Fibroblast of villous mesenchyme (primary cell): Measurements from ENCODE around the gene EPB41L2. TPM values are rescaled to one million over a fixed set of nuclear protein-coding genes. Genes with fewer than 3 reads are reported as not detected.
"Not testable (repeated sequence)": the region's sequence is repeated elsewhere in the genome, so short reads cannot be mapped to it uniquely, and the experiment has no call there.

Experiments
- DNase-seq: peaks from one replicate; pipeline ENCODE4 v3.0.0-alpha.2; 2010; ENCODE audit warnings: low read depth
- H3K4me3 ChIP-seq: 2 replicates; pipeline ENCODE4 v1.5.1; 2011; ENCODE audit warnings: low read depth, mild to moderate bottlenecking, low read length
- total RNA-seq: library from RNA; depleted of rRNA; stranded (reverse); fragments of >200 nt; gene quantifications from 2 replicates; pipeline ENCODE4 v1.2.3, GENCODE V29; 2012
- TF ChIP-seq, protein P1 (sequence below): IDR thresholded peaks from 2 replicates; pipeline ENCODE4 v1.5.1; 2012; ENCODE audit warnings: low read depth, mild to moderate bottlenecking, low read length; ENCODE audit not compliant: insufficient read depth

EPB41L2 gene
- total RNA-seq, 1 donor, result 40.2 TPM

DNA sequence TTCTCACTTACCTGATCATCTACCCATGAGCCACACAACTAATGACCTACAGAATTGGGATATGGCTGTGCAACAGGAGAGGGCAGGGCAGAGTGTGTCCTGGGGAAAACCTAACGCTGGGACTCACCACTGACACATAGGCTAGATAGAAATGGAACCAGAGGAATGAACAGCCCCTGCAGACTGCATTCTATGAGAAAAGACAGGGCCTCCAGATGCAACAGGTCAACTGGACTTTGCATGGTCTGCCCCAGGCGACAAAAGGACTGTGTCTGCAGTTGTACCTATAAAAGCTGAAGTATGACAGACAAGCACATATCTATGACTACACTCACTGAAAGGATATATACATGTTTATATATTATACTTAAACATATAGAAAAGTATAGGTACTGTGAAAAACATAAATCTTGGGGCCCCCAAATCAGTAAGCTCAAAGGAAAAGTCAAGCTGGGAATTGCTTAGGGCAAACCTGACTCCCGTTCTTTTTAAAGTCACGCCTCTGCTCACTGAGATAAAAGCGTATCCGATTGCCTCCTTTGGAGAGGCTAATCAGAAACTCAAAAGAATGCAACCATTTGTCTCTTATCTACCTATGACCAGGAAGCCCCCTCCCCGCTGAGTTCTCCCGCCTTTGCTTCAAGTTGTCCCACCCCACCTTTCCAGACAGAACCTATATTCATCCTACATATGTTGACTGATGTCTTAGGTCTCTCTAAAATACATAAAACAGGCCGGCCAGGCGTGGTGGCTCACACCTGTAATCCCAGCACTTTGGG is 68.5 kb downstream of the EPB41L2 start:
- no peak overlapping the region for H3K4me3 ChIP-seq
- DNase-seq, result no peak
- TF ChIP-seq, protein P1, sequence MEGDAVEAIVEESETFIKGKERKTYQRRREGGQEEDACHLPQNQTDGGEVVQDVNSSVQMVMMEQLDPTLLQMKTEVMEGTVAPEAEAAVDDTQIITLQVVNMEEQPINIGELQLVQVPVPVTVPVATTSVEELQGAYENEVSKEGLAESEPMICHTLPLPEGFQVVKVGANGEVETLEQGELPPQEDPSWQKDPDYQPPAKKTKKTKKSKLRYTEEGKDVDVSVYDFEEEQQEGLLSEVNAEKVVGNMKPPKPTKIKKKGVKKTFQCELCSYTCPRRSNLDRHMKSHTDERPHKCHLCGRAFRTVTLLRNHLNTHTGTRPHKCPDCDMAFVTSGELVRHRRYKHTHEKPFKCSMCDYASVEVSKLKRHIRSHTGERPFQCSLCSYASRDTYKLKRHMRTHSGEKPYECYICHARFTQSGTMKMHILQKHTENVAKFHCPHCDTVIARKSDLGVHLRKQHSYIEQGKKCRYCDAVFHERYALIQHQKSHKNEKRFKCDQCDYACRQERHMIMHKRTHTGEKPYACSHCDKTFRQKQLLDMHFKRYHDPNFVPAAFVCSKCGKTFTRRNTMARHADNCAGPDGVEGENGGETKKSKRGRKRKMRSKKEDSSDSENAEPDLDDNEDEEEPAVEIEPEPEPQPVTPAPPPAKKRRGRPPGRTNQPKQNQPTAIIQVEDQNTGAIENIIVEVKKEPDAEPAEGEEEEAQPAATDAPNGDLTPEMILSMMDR, result no peak

DNA sequence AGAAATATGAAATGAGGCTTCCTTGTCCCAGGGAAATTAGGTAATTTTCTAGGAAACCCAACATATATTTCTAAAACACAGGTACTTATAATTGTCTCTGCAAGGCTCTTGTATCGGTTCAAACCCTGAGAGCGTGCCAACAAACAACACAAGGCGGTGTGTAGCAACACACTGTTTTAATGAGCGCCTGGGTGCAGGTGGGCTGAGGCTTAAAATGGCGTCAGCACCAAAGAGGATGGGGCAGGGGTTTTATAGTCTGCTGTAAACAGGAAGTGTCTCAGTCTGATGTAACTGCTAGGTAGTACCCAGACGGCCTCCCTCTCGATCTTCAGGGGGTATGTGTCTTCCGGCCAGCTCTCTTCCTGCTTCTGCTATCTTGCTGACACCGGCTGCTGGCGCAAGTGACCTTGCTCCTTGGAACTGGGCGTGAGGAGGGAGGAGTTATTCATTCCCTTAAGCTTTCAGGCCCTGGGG is 69.7 kb downstream of the EPB41L2 start:
- H3K4me3 ChIP-seq, result no peak overlapping the region
- DNase-seq, result peak; percentile 69
- TF ChIP-seq, protein P1, result no peak

DNA sequence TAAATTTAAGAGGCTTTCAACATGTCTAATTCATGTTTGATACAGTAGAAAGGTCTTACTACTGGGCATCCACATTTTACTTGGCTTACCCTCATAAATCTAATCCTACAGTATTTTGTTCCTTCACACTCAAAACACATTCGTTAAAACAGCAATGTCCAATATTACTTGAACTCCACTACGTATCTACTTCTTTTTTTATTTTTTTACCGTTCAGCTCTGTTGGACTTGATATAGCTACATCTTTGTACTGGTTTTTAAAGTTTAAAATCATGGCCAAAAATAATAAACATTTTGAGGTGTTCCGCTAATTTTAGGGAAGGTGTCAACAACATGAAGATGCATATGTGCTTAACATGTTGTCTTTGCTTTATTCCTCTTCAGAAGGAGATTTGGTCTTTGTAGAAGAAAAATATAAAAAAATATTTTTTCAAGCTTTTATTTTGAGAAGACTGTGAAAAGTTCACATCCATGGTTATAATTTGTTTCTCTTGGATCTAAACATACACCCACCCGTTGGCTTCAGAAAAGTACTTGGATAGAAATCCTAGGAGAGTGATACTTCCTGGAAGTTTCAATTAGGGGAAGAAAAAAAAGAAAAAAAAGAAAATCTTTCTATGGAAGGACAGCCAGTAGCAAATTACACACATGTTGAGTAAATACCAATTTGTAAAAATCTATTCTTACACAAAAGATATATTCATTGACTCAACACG is 71.5 kb downstream of the EPB41L2 start:
- DNase-seq, result no peak

DNA sequence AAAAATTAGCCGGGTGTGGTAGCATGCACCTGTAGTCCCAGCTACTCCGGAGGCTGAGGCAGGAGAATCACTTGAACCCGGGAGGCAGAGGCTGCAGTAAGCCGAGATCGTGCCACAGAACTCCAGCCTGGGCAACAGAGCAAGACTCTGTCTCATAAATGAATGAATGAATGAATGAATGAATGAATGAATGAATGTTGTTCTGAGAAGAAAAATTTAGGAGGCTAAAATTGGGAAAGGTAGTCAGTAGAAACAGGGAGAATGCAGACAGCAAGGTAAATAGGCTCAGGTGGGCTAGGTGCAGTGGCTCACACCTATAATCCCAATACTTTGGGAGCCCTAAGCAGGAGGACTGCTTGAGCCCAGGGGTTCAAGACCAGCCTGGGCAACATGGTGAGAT is 75.5 kb downstream of the EPB41L2 start:
- H3K4me3 ChIP-seq, DNase-seq: not testable (repeated sequence)

More for the DNA sequence above, 71.5 kb downstream of the EPB41L2 start:
- TF ChIP-seq, protein P1, result no peak
- no peak overlapping the region for H3K4me3 ChIP-seq

DNA sequence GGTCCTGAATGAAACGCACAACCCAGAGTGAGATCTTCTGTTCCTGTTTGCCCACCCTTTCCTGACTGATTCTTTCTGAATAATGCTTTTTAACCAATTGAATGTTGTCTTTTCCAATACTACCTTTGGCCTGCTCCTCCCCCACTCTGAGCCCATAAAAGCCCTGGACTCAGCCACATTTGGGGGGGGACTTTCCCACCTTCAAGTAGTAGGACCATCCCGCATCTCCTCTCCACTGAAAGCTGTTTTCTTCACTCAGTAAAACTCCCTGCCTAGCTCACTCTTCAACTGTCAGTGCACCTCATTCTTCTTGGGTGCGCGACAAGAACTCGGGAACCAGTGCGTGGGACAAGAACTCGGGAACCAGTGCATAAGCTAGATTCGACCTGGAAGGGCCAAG is 77.9 kb downstream of the EPB41L2 start:
- no peak for DNase-seq
- no peak overlapping the region for H3K4me3 ChIP-seq
- TF ChIP-seq, protein P1, result no peak

DNA sequence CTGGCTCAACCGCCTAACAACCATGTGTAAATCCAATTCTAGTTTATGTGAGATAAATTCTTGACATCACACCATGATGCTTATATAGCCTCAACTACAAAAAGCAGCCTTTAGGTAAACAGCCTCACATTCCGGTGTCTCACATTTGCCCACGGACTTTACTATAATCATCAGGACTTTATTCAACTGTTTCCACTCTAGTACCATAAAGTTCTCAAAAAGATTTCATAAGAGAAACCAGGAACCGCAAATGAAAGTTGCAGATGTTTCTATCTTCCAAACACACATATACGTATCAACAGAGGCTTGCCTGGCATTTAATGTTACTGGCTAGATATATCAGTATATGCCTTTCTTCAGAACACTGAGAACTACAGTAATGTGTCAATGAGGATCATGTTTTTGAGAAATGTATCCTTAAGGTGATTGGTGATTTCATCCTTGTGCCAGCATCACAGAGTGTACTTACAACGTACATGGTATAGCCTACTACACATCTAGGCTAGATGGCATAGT is 80.0 kb downstream of the EPB41L2 start:
- DNase-seq, result peak; percentile 94
- H3K4me3 ChIP-seq, result no peak overlapping the region
- TF ChIP-seq, protein P1, result no peak

DNA sequence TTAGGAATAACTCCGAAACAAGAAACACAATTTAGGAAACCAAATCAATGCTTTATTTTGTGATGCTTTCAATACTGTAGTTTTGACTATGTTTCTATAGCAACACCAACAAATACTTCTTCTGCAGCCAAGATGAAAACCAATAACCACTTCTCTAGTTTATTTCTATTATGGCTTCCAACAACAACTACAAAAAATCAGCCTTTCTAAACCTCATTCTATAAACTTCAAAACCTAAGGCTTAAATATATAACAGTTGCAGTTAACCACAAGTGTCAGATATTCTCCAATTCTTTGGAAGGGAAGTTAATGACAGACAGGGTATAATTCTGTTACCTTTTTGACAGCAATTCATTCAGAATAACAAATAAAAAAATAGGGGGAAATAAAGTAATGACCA is 80.9 kb downstream of the EPB41L2 start:
- TF ChIP-seq, protein P1, result no peak
- DNase-seq, result no peak
- H3K4me3 ChIP-seq, result no peak overlapping the region
